HEK293T (cell line): ENCODE results near the gene CHL1.

ENCODE experiments used
- CTCF ChIA-PET: fragments of 350-600 bp; formaldehyde crosslinking; extraction: SDS; loops from one replicate; lab custom pipeline; 2021; ENCODE audit warnings: antibody characterized with exemption, inconsistent platforms; lab: Yijun Ruan, JAX
- POLR2A ChIA-PET: fragments of 350-600 bp; formaldehyde crosslinking; extraction: SDS; loops from one replicate; lab custom pipeline; 2020; ENCODE audit warnings: antibody characterized with exemption, inconsistent platforms; lab: Yijun Ruan, JAX
- DNase-seq: peaks from one replicate; pipeline ENCODE4 v3.0.0; 2012; ENCODE audit warnings: mixed read lengths; ENCODE audit errors: extremely low spot score
- ARNT ChIP-seq: fragments of 450-650 bp; IDR thresholded peaks from 2 replicates; pipeline ENCODE4 v1.6.1; 2017; ENCODE audit warnings: mild to moderate bottlenecking
- BHLHE40 ChIP-seq: fragments of 450-650 bp; IDR thresholded peaks from 2 replicates; pipeline ENCODE4 v1.6.1; 2016; ENCODE audit warnings: mild to moderate bottlenecking, moderate library complexity, borderline replicate concordance
- CTBP1 ChIP-seq: fragments of 450-650 bp; IDR thresholded peaks from 2 replicates; pipeline ENCODE4 v1.6.1; 2016; ENCODE audit warnings: borderline replicate concordance
- ELF4 ChIP-seq: fragments of 450-650 bp; IDR thresholded peaks from 2 replicates; pipeline ENCODE4 v1.6.1; 2017; ENCODE audit warnings: antibody characterized with exemption
- FOXA1 ChIP-seq: fragments of 450-650 bp; IDR thresholded peaks from 2 replicates; pipeline ENCODE4 v1.6.1; 2016; ENCODE audit warnings: mild to moderate bottlenecking
- FOXK2 ChIP-seq: fragments of 450-650 bp; IDR thresholded peaks from 2 replicates; pipeline ENCODE4 v1.6.1; 2016; ENCODE audit warnings: mild to moderate bottlenecking
- FOXM1 ChIP-seq: fragments of 450-650 bp; IDR thresholded peaks from 2 replicates; pipeline ENCODE4 v1.6.1; 2017; ENCODE audit warnings: mild to moderate bottlenecking, borderline replicate concordance
- HDGF ChIP-seq: fragments of 450-650 bp; IDR thresholded peaks from 2 replicates; pipeline ENCODE4 v1.6.1; 2017; ENCODE audit warnings: antibody characterized with exemption, borderline replicate concordance
- L3MBTL2 ChIP-seq: fragments of 450-650 bp; conservative IDR thresholded peaks from 2 replicates; pipeline ENCODE4 v1.6.1; 2016; ENCODE audit warnings: mild to moderate bottlenecking
- LEF1 ChIP-seq: fragments of 450-650 bp; IDR thresholded peaks from 2 replicates; pipeline ENCODE4 v1.6.1; 2017; ENCODE audit warnings: mild to moderate bottlenecking, borderline replicate concordance
- NFRKB ChIP-seq: fragments of 450-650 bp; IDR thresholded peaks from 2 replicates; pipeline ENCODE4 v1.6.1; 2016; ENCODE audit warnings: mild to moderate bottlenecking, moderate library complexity
- PKNOX1 ChIP-seq: fragments of 450-650 bp; IDR thresholded peaks from 2 replicates; pipeline ENCODE4 v1.6.1; 2016
- SP1 ChIP-seq: fragments of 450-650 bp; IDR thresholded peaks from 2 replicates; pipeline ENCODE4 v1.6.1; 2017
- SUZ12 ChIP-seq: fragments of 450-650 bp; IDR thresholded peaks from 2 replicates; pipeline ENCODE4 v1.6.1; 2016; ENCODE audit warnings: mild to moderate bottlenecking
- TARDBP ChIP-seq: fragments of 450-650 bp; IDR thresholded peaks from 2 replicates; pipeline ENCODE4 v1.6.1; 2016
- ZNF384 ChIP-seq: fragments of 450-650 bp; IDR thresholded peaks from 2 replicates; pipeline ENCODE4 v1.6.1; 2016

CHL1 gene

GRCh38 chr3:166799-167198 is 29.8 kb upstream of the CHL1 start:
- no peak for DNase-seq
- ChIA-PET CTCF (no interaction called here), POLR2A (no interaction called here)
- TF ChIP-seq FOXK2 (no peak), CTBP1 (no peak), SP1 (no peak), FOXA1 (no peak)

GRCh38 chr3:173886-174285 is 22.7 kb upstream of the CHL1 start:
- TF ChIP-seq HDGF (no peak), ZNF384 (no peak), TARDBP (no peak), FOXK2 (no peak), NFRKB (no peak), ELF4 (no peak), SP1 (no peak), L3MBTL2 (no peak), SUZ12 (no peak)
- no peak for DNase-seq
- POLR2A ChIA-PET, result no interaction called here
- CTCF ChIA-PET, result no interaction called here

- DNase-seq, result no peak
- ChIA-PET POLR2A (no interaction called here), CTCF (no interaction called here)
- TF ChIP-seq TARDBP (no peak), FOXM1 (no peak), HDGF (no peak), PKNOX1 (no peak)
Observed at GRCh38 chr3:184976-185375, 11.6 kb upstream of the CHL1 start.

- ChIA-PET POLR2A (no interaction called here), CTCF (no interaction called here)
- TF ChIP-seq TARDBP (no peak), SUZ12 (no peak), ELF4 (no peak), CTBP1 (no peak), BHLHE40 (no peak), HDGF (no peak), FOXM1 (no peak), ARNT (no peak), NFRKB (no peak), L3MBTL2 (no peak), SP1 (no peak), ZNF384 (no peak)
- no peak for DNase-seq
Observed at GRCh38 chr3:192215-192929, 4.2 kb upstream of the CHL1 start.

- ChIA-PET POLR2A (no interaction called here), CTCF (no interaction called here)
- no peak for DNase-seq
- no peak for TF ChIP-seq L3MBTL2
- no peak for TF ChIP-seq SP1
- no peak for TF ChIP-seq NFRKB
- no peak for TF ChIP-seq FOXM1
- TF ChIP-seq ZNF384, result no peak
- no peak for TF ChIP-seq FOXA1
- TF ChIP-seq TARDBP, result no peak
- TF ChIP-seq ELF4, result no peak
- no peak for TF ChIP-seq HDGF
- no peak for TF ChIP-seq CTBP1
Observed at GRCh38 chr3:194001-194400, 2.6 kb upstream of the CHL1 start.

- no peak for DNase-seq
- ChIA-PET CTCF (no interaction called here), POLR2A (no interaction called here)
- TF ChIP-seq SUZ12 (no peak), PKNOX1 (no peak), BHLHE40 (no peak)
Observed at GRCh38 chr3:194421-194820, 2.1 kb upstream of the CHL1 start.

GRCh38 chr3:195666-196065 is 897 bp upstream of the CHL1 start:
- TF ChIP-seq ZNF384 (no peak), PKNOX1 (no peak), ARNT (no peak), FOXA1 (no peak), HDGF (no peak), ELF4 (no peak), FOXK2 (no peak), SP1 (no peak), TARDBP (no peak), CTBP1 (no peak), LEF1 (no peak), NFRKB (no peak), FOXM1 (no peak), BHLHE40 (no peak)
- no peak for DNase-seq
- ChIA-PET CTCF (no interaction called here), POLR2A (no interaction called here)
